Tibial nerve (tissue), 4 donors: ENCODE measurements around the gene TRMT112.
"Not testable (repeated sequence)": the region's sequence is repeated elsewhere in the genome, so short reads cannot be mapped to it uniquely, and the experiment has no call there.

ENCODE experiments used
- CTCF ChIP-seq, 5 experiments: fragments of 200-600 bp in 3 of 5; fragments of 450-650 bp in 2 of 5; sonication (generic) in 3 of 5; IDR thresholded peaks; one replicate each; pipeline ENCODE4 v1.5.1; 2016 to 2019; ENCODE audit warnings: antibody characterized with exemption in 5 of 5, mild to moderate bottlenecking in 3 of 5, moderate library complexity in 2 of 5
- EP300 ChIP-seq, 2 donors: sonication (generic); formaldehyde crosslinking; IDR thresholded peaks; one replicate each; pipeline ENCODE4 v1.6.1; 2017; ENCODE audit warnings: antibody characterized with exemption in 2 of 2, mild to moderate bottlenecking in 1 of 2
- POLR2A ChIP-seq, 2 donors: fragments of 450-650 bp; IDR thresholded peaks; one replicate each; pipeline ENCODE4 v1.6.1; 2017; ENCODE audit warnings: antibody characterized with exemption in 2 of 2, mild to moderate bottlenecking in 2 of 2, moderate library complexity in 2 of 2

- not testable (repeated sequence) for TF ChIP-seq CTCF, EP300, POLR2A (IDR thresholded peaks at IDR 0.05)
Measured at GRCh38 chr11:64307795-64308194, 9.6 kb downstream of the TRMT112 start.
